Mesenteric fat pad (tissue), 1 donor: ENCODE data around the gene C1orf226. TPM values are rescaled to one million over a fixed set of nuclear protein-coding genes. Genes with fewer than 3 reads are reported as not detected.
"Not testable (repeated sequence)": the region's sequence is repeated elsewhere in the genome, so short reads cannot be mapped to it uniquely, and the experiment has no call there.

Source experiments
- DNase-seq: peaks from one replicate; pipeline ENCODE4 v3.0.0-alpha.2; 2020; ENCODE audit warnings: low spot score
- long read RNA-seq: library from polyadenylated mRNA; unstranded; transcript quantifications from one replicate; pipeline ENCODE4 v2.0.0, GENCODE V29; 2020
- total RNA-seq: library from RNA; stranded (reverse); fragmentation: NEBNext Ultra II Directional; extraction: Animal tissue kit (Norgen Biotek cat#: 25700); gene quantifications from one replicate; pipeline ENCODE4 v1.2.1, GENCODE V29; 2021
- donor health status: DM: yes; HTN: yes; CAD: no.

The C1orf226 gene
- total RNA-seq: 1.6 TPM
- long read RNA-seq, partial matches to known transcripts: 0 of 7 reads
- long read RNA-seq, other reads (novel, unspliced or antisense): 7 of 7 reads

- no peak for DNase-seq
Measured at GRCh38 chr1:162381383-162381782, at the start of gene C1orf226. Gene C1orf226, plus strand, starts transcription at chr1:162381728. Its CDS starts 174 bp downstream, at chr1:162381902.

- DNase-seq: no peak
Measured at GRCh38 chr1:162333991-162334390, 47.5 kb upstream of the C1orf226 start.

DNA sequence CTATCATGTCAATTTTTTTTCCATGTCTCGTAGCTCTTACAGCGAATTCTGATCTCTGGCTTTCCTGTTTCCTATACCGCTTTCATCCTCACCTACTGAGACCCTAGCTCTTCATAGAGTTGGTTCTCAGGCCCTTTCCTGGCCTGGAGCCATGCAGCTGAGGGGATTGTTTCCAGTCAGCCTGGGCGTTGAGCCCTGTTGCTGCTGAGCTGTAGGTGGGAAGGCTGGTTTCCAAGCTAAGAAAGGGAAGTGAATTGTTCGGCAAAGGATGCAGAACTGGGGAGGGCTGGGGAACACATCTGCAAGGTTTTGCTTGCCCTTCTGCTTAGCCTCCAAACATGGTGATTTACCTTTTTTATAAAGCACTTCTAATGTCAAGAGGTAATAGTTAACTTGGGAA is 46.4 kb upstream of the C1orf226 start:
- DNase-seq: no peak

GRCh38 chr1:162336621-162337285 is 44.8 kb upstream of the C1orf226 start:
- no peak for DNase-seq

GRCh38 chr1:162342452-162342983 is 39.0 kb upstream of the C1orf226 start:
- no peak for DNase-seq

- no peak for DNase-seq
Measured at GRCh38 chr1:162343470-162343869, 38.1 kb upstream of the C1orf226 start.

DNA sequence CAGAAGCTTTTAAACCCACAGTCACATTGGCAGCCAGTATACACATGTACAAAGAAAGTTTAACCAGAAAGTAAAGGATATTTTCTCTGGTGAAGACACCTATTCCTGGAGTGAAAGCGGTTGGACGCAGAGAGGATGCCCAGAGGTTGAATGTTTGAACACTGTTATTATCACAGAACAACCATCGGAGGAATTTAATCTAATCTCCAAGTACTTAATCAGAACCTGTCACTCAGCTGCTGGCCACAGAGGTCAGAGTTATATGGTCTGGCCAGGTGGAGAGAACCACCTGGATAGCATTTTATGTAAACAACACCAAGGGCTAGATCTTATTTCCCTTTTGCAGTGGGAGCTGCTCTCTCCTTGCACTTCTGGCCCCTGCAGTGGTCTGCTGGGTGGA is 34.2 kb upstream of the C1orf226 start:
- DNase-seq: no peak

DNA sequence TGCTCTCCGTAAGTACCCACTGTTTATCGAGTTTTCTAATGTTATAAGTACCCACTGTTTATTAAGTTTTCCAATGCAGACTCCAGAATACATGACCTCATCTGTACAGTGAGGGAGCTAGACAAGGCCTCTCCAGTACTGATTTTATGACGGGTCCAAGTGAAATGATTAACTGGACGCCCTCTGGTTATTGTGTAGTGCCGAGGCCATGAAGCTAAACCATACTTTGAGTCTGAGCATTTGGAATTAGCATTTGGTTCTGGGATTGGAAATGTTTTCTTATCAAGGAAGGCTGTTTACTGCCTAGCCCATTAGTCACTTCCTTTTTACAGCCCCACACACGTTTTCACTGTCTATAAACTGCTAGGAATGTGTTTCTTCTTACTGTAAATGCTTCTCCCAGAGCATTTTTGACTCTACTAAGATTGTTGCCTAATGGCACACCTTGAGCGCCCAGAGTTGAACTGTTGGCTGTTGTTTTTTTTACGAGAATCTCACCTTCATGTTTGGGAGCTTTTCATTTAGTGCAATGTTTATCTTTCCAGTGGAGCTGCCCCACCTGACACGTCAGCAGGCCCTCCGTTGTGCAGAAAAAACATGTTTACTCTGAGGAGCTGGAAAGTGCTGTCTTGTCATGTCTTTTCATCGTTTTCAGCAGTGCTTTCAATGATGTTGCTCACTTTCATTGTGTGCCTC is 31.7 kb upstream of the C1orf226 start:
- no peak for DNase-seq

- DNase-seq: no peak
Measured at GRCh38 chr1:162351246-162351842, 30.2 kb upstream of the C1orf226 start.

DNA sequence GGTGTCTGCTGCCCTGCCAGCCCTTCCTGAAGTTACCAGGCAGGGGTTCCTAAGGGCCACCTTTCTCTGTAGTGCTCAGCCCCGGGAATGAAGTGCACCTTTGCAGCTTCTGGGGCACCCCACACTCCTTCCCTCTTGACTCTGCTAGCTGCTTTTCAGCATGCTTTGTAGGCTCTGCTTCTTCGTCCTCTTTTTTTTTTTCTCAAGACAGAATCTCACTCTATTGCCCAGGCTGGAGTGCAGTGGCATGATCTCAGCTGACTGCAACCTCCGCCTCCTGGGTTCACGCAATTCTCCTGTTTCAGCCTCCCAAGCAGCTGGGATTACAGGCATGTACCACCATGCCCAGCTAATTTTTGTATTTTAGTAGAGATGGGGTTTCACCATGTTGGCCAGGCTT is 29.7 kb upstream of the C1orf226 start:
- not testable (repeated sequence) for DNase-seq

DNA sequence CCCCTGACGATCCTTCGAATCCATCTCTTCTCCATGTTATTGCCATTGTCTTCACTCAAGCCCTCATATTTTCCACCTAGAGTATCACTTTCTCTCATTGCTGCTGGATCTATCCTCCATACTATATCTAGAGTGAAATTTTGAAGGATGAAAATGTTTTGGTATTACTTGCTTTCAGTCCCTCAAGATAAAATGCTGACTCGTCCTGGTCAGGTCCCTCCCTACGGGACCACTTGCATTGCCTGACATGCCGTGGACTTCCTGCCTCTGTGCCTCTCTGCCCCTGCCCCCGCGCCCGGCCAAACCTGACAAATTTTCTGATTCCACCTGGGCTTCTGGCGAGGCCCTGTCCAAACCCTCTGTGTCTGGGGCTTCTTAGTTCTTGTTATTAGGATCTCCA is 28.4 kb upstream of the C1orf226 start:
- no peak for DNase-seq

DNA sequence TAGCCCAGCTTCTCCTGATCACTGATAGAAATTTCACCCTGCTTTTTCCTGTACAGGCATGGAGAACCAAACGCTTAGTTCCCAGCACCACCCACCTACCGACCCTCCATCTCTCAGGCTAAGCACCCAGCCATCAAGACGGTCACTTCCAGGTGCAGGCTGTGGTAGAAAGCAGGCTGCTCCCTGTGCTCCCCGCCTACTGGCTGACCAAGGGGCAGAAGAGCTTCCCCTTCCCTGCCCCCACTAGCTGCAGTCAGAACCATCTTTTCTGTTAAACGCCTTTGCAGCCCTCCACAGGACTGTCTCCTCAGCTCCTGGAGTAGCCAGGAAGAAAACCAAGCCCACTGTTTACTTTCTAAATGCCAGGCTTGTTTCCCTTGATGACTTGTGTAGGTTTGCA is 27.8 kb upstream of the C1orf226 start:
- DNase-seq: no peak

DNA sequence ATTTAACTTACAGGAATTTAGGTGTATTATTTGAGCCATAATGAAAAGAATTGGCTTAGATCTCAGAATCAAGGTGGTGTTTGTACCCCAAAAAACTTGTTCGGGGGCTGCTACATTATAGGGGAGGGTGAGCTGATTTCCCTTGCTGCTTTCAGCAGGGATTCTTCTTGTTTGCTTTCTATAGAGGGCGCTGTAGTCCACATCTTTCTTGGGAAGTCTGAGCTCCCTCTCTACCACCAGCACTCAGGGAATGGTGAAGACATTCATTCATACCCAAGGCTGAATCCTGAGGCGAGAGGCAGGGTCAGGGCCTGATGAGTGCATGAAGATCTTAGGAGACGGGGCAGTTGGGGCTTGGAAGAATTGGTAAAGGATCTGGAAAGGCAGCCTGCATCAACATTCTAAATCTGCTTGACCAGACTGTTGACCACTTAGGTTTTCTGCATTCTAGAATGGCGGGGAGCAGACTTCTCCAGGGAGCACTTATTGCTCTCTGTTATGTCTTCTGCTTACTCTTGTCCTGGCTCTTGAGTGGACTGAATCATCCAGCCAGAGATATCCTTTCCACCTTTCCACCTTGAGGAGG is 23.8 kb upstream of the C1orf226 start:
- no peak for DNase-seq

GRCh38 chr1:162358928-162359327 is 22.6 kb upstream of the C1orf226 start:
- no peak for DNase-seq

DNA sequence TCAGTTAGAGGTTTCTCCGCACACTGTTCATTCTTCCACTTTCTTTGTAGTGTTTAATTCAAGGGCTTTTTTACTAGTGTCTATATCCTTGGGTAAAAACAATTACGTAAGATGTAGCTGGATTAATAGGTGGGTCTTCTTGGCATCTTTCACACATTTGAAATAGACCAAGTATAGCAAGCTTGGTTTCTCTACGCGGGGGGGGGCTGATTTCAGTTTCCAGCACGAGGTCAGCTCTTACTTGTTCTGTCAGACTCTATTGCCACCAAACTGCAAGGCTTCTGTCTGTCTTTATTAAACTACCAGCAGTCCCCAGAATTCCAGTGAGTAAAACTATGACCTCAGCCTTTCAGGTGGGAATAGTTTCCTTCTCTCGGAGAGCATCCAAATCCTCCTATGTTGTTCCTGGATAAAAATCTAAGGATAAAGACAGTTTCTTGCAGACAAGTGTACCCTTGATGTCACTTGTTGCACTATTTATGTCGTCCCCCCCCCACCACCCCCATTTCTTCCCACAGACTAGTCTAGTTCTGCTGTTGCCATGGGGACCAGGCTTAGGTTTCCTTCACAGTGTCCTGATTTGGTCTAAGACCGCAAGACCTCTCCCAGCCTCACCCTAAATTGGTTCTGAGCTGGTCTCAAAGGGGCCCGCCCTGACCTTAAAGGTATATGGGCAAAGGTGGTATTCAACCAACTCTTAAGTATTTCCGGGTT is 21.8 kb upstream of the C1orf226 start:
- no peak for DNase-seq

DNA sequence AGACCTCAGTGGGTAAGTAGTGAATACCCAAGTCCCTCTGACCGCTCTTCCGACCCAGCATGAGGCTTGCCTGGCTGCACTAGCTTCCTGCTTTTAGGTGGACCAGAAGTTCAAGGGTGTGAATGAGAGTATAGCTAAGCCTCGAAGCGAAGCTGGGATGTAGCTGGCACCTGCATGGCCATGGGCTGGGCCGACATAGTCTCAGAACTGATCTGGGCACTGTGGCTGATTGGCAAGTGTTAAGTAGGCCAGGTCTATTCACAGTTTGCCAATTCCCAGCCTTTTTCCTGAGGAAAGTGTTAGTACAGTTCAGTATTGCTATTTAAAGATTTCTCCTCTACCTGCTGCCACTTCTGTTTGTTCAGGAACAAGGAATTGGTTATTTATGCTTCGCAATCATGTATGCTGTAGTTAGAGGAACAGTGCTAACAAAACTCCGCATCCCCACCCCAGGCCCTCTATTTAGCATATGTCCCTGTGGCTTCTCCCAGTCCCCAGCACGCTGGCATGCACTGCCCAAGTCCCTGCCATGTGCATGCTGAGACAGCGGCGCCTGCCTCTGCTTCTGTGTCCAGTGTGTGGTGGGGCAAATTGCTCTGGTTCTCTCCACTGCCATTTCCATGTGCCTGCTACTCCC is 21.2 kb upstream of the C1orf226 start:
- no peak for DNase-seq

GRCh38 chr1:162360874-162361260 is 20.7 kb upstream of the C1orf226 start:
- DNase-seq: no peak

- no peak for DNase-seq
Measured at GRCh38 chr1:162361349-162361748, 20.2 kb upstream of the C1orf226 start.

- no peak for DNase-seq
Measured at GRCh38 chr1:162363823-162364222, 17.7 kb upstream of the C1orf226 start.

DNA sequence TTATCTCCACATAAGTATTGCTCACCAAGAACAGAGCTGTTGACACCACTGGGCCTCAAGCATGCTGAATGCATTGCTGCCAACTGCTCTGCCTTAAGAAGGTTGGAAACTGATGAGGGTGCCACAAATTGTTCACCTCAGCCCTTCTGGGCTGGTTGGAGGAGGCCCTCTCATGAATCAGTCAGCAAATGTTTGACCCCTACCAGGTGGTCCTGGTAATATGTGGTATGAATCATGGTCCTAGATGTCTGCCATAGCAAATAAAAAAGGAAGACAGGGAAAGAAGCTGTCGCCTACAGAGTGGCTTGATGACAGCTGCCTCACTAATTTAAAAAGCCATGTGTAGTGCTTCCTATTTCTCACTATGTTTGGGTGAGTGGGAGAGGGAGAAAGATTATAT is 17.0 kb upstream of the C1orf226 start:
- no peak for DNase-seq
